CD4-positive, alpha-beta T cell treated with Interleukin-2 at 100 ng/mL for 4 hours (primary cell): Measurements from ENCODE around the gene LSAMP.

ENCODE experiments used
- DNase-seq: peaks from one replicate; pipeline ENCODE4 v3.0.0-alpha.2; 2020; ENCODE audit warnings: low spot score

The LSAMP gene

GRCh38 chr3:115836944-115837343 lies 608.3 kb downstream of the LSAMP start:
- DNase-seq = peak; percentile 15

DNA sequence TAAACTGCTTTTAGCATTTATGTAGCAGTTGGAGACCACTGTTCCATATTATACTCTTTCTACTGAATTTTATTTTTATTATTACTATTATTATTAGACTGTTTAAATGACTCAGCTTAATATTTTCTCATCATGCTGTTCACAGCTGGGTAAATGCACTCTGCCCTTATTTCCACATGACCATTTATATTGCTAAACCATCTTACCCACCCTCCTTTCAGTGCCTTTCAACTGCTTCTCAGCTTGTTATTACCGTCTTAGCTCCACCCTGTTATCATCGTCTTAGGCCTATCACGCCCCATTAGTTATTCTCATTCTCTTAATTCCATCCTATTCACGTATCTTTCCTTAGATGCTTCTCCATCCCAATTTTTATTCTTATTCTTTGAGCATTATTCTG lies 609.3 kb downstream of the LSAMP start:
- no peak for DNase-seq

DNA sequence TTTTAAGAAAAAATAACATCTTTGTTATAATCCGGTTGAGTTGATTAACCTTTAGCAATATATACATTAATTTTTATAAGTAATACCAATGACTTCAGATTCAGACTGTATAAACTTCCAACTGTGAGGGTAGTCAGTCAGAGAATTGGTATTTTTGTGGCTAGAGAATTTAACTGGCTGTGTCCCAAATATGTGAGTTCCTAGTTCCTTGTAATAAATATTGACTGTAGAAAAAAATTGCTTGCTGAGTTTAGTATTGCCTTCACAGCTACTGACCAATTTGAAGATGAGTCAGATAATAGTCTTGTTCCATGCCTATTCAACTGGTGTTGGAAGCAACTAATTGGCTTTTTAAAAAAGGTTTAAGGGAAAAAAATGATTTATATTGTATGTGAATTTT lies 611.2 kb downstream of the LSAMP start:
- DNase-seq = no peak

- no peak for DNase-seq
Measured at GRCh38 chr3:115833074-115833473, 612.2 kb downstream of the LSAMP start.

DNA sequence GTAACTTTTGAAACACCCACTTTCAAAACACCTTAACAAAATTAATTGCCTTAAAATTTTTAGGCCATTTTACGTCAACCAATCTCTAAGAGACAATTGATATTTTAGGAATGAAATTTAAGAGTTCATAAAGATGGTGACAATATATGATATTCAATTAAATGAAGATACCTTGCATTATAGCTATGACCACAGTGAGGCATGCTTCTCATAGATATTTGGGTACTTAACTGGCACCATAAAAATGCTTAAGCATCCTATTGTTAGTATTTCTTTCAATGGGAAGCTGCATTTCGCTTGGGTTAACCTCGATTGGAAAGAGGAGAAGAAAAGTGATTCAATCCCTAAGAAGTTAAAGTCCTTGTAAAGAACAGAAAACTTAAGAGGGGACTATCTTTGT lies 613.0 kb downstream of the LSAMP start:
- DNase-seq = no peak

DNA sequence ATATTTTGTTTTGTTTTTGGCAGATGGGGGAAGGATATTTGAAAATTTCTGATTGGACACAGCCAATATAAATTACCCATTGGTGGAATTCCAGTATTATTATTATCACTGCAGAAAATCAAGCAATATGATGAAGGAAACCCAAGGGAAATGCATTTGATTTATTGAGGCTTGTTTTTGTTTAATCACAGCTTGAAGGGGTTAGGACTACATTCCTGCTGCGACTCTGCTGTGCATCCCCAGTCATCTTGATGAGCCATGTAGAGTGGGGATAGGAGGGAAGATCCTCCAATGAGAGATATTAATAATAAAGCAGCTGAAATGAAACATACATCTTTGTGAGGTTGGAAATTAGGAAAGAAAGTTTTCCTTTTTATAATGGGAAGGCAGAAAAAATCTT lies 613.4 kb downstream of the LSAMP start:
- DNase-seq = no peak

DNA sequence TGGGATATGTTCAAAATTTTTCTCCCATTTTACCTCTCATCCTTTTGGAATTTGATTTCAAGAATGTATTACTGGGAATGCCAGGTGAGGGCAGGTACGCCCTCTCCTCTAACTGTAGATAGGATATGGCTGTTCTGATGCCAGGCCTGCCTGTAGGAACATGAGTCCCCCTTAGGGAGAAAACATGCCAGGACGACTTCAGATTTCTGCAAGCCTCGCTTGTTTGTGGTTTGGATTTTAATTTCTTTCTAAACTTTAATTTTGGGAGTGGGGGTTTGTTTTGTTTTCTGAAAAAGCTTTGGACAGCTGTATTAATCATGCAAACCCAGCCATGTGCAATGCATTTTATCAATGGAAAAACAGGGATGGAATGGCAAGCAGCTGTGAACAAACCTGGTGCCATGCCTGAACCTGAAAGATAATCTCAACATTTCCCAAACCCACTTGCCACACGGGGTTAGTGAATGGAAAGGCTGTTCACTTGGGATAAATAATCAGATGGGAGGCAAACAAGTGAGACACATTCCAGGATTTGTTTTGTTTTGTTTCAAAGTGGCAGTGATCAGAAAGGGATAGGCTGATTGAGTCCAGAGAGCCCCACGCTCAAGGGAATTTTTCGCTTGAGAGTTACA lies 614.4 kb downstream of the LSAMP start:
- DNase-seq = no peak

DNA sequence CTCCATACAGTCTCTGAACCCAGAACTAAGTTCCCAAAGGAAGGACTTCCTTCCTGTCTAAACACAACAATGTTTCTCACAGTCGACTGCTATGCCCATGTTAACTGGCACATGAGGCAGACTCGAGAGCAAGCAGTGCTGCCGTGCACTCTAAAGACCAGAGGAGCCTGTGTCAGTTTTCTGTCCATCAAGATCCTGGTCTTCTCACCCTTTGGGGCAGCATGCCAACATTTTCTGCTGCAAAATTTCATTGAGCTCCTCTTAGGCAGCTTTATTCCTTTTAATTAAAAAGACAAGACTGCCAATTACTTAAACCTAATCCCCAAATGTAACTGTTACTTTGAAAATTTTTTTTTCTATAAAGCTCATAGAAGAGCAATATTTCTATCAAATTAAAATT lies 616.9 kb downstream of the LSAMP start:
- no peak for DNase-seq

GRCh38 chr3:115827495-115827894 lies 617.8 kb downstream of the LSAMP start:
- no peak for DNase-seq

DNA sequence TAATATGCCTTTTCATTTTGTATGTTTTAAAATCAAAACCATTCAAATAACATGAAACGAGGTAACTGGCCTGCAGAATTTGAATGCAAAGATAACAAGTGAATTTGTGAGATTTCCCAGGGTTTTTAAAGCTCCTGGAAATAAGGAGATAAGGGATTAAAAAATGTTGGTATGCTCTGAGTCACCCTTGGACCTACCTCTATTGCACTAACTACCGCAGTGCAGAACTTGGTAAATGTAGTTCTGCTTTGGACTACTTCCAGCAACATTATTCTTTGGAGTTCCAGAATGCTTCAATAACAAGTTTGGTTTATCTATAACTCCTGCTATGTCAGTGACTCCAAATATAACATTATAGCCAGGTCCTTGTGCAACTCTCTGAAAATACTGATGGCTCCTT lies 620.2 kb downstream of the LSAMP start:
- DNase-seq = no peak

GRCh38 chr3:115823083-115823482 lies 622.2 kb downstream of the LSAMP start:
- no peak for DNase-seq

GRCh38 chr3:115822579-115822978 lies 622.7 kb downstream of the LSAMP start:
- no peak for DNase-seq

- peak; percentile 76 for DNase-seq
Measured at GRCh38 chr3:115819785-115820384, 625.4 kb downstream of the LSAMP start.

DNA sequence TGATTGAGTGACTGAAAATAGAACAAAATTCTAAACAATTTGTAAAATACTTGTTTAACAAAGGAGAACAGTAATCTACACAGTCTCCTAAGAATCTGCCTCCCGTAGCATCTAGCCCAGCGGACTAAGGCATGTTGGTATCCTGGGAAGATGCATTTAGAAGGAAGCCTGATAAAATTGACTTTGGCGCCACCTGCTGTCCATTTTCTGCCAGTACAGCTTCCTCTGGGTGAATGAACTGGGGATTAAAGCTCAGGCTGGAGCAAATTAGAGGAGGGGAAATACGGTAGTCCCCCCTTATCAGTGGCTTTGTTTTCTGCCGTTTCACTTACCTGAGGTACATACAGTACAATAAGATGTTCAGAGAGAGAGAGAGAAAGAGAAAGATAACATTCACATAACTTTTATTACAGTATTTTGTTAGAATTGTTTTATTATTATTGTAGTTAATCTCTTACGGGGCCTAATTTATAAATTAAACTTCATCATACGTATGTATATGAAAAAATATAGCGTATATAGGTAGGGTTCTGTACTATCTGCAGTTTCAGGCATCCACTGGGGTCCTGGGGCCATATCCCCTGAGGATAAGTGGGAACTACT lies 630.4 kb downstream of the LSAMP start:
- peak; percentile 74 for DNase-seq

- no peak for DNase-seq
Measured at GRCh38 chr3:115814006-115814405, 631.3 kb downstream of the LSAMP start.

DNA sequence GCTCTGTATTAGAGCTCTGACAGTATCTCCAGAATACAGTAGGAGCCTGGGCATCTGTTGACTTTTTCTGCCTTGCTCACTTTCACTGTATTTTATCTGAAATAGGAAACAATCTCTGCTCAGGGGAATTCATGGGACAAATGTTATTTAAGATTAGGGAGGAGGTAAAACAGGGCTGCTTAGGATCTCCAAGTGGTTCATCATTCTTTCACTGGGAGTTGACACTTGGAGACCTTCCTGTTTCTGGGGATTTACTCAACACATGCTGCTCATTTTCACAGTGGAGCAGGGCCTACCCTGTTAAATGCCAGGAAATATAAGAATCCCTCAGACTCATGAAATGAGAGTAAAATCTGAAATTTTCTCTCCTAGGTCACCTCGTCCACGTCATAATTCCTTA lies 636.5 kb downstream of the LSAMP start:
- no peak for DNase-seq

DNA sequence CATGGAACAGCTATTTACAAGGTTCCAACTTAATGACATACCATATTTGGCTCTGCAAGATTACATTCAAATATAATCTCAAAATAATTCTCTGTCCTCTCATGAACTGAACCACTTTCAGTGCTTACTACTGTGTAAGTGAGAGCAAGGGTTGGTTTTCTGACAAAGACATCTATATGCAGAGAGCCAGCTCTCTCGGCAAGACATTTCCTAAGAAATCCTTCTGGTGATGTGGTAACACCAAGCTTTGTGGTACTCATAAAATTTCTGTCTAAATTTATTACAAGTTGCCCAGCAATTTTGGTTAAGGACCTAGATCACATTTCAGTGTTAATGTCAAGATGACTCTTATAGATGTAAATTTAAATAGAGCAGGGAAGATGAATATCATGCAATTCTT lies 637.0 kb downstream of the LSAMP start:
- no peak for DNase-seq

- no peak for DNase-seq
Measured at GRCh38 chr3:115806501-115806900, 638.8 kb downstream of the LSAMP start.

GRCh38 chr3:115805520-115805919 lies 639.8 kb downstream of the LSAMP start:
- DNase-seq = no peak

- DNase-seq = no peak
Measured at GRCh38 chr3:115804713-115805119, 640.6 kb downstream of the LSAMP start.

- DNase-seq = no peak
Measured at GRCh38 chr3:115804200-115804599, 641.1 kb downstream of the LSAMP start.

DNA sequence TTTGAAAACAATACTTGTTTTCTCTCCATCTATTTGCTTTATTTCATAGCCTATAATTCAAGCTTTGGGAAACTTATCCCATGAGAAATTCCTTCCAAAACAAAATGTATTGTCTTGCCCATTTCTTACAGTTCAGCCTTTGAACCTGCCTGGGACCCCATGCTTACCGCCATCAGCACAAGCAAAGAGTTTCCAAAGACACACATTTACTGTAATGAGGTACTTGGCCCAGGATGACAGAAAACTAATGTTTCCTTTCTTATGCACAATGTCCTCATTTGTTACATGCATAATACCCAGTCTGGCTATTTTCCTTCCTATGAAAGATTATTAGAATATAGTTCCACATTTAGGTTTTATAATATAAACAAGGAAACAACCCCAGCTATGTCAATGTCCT lies 641.6 kb downstream of the LSAMP start:
- no peak for DNase-seq

GRCh38 chr3:115800489-115801075 lies 644.7 kb downstream of the LSAMP start:
- no peak for DNase-seq
